ENCODE measurements around the gene CALHM2. TPM values are rescaled to one million over a fixed set of nuclear protein-coding genes. Genes with fewer than 3 reads are reported as not detected.

Gene CALHM2
- total and polyA plus RNA-seq, 4 donors: 1.6 to 5.0 (median 3.2) TPM

- Histone ChIP-seq H3K27me3 (ENCODE audit: control insufficient read depth in 4 of 4, insufficient read depth in 4 of 4, low read length in 3 of 4) (no peaks in the 10 kb centered on the region), H3K36me3 (ENCODE audit: control insufficient read depth in 4 of 4, insufficient read depth in 3 of 4, low read depth in 1 of 4, low read length in 3 of 4) (no peaks in the 10 kb centered on the region), H3K27ac (ENCODE audit: low read depth in 1 of 2, low read length in 2 of 2) (no peak overlapping the region), H3K4me3 (ENCODE audit: low read depth in 1 of 3, low read length in 3 of 3) (no peak overlapping the region), H3K9ac (ENCODE audit: low read depth in 1 of 2, low read length in 2 of 2) (no peak overlapping the region), H3K4me1 (ENCODE audit: control insufficient read depth in 4 of 4, insufficient read depth in 4 of 4, low read length in 3 of 4) (no peaks in the 10 kb centered on the region), H3K9me3 (ENCODE audit: control insufficient read depth in 4 of 4, low read length in 3 of 4) (no peaks in the 10 kb centered on the region)
- 93% methylated on average over 3 of the region's 3 CpGs for WGBS
- no peak for DNase-seq (ENCODE audit: low spot score)
- TF ChIP-seq JUND (IDR thresholded peaks at IDR 0.05): no peak
- no peak for TF ChIP-seq MAX (IDR thresholded peaks at IDR 0.05)
- no peak for TF ChIP-seq HNF4G (IDR thresholded peaks at IDR 0.05)
- TF ChIP-seq SP1 (IDR thresholded peaks at IDR 0.05): no peak
- TF ChIP-seq TAF1 (conservative IDR thresholded peaks at IDR 0.05): no peak
- TF ChIP-seq RXRA (IDR thresholded peaks at IDR 0.05): no peak
- TF ChIP-seq RAD21 (IDR thresholded peaks at IDR 0.05): no peak
- no peak for TF ChIP-seq ATF3 (IDR thresholded peaks at IDR 0.05)
- TF ChIP-seq REST (IDR thresholded peaks at IDR 0.05): no peak
- no peak for TF ChIP-seq FOXA2 (IDR thresholded peaks at IDR 0.05)
- no peak for TF ChIP-seq HNF4A (conservative IDR thresholded peaks at IDR 0.05)
- TF ChIP-seq CTCF (IDR thresholded peaks at IDR 0.05; ENCODE audit: low read depth, low read length, missing input control): no peak
- no peak for TF ChIP-seq EGR1 (IDR thresholded peaks at IDR 0.05; ENCODE audit: low read depth in 2 of 2)
- TF ChIP-seq ZBTB33 (IDR thresholded peaks at IDR 0.05): no peak
- TF ChIP-seq YY1 (IDR thresholded peaks at IDR 0.05): no peak
- TF ChIP-seq FOXA1 (IDR thresholded peaks at IDR 0.05): no peak
- no peak for TF ChIP-seq GABPA (IDR thresholded peaks at IDR 0.05 in 1 of 2, conservative IDR thresholded peaks at IDR 0.05 in 1 of 2)
Observed at GRCh38 chr10:103501186-103501585, 49.0 kb upstream of the CALHM2 start.

GRCh38 chr10:103500481-103500880 lies 48.3 kb upstream of the CALHM2 start:
- Histone ChIP-seq H3K9ac (ENCODE audit: low read depth in 1 of 2, low read length in 2 of 2) (no peak overlapping the region), H3K27ac (ENCODE audit: low read depth in 1 of 2, low read length in 2 of 2) (no peak overlapping the region), H3K27me3 (ENCODE audit: control insufficient read depth in 4 of 4, insufficient read depth in 4 of 4, low read length in 3 of 4) (no peaks in the 10 kb centered on the region), H3K9me3 (ENCODE audit: control insufficient read depth in 4 of 4, low read length in 3 of 4) (no peaks in the 10 kb centered on the region), H3K4me3 (ENCODE audit: low read depth in 1 of 3, low read length in 3 of 3) (no peak overlapping the region), H3K4me1 (ENCODE audit: control insufficient read depth in 4 of 4, insufficient read depth in 4 of 4, low read length in 3 of 4) (no peaks in the 10 kb centered on the region), H3K36me3 (ENCODE audit: control insufficient read depth in 4 of 4, insufficient read depth in 3 of 4, low read depth in 1 of 4, low read length in 3 of 4) (no peaks in the 10 kb centered on the region)
- WGBS: 79% methylated on average over 6 of the region's 6 CpGs
- DNase-seq (ENCODE audit: low spot score): no peak
- TF ChIP-seq HNF4A (conservative IDR thresholded peaks at IDR 0.05): no peak
- TF ChIP-seq EGR1 (IDR thresholded peaks at IDR 0.05; ENCODE audit: low read depth in 2 of 2): no peak
- no peak for TF ChIP-seq REST (IDR thresholded peaks at IDR 0.05)
- no peak for TF ChIP-seq GABPA (IDR thresholded peaks at IDR 0.05 in 1 of 2, conservative IDR thresholded peaks at IDR 0.05 in 1 of 2)
- TF ChIP-seq SP1 (IDR thresholded peaks at IDR 0.05): no peak
- TF ChIP-seq FOXA1 (IDR thresholded peaks at IDR 0.05): no peak
- TF ChIP-seq NR2F2 (IDR thresholded peaks at IDR 0.05): no peak
- no peak for TF ChIP-seq MAX (IDR thresholded peaks at IDR 0.05)
- no peak for TF ChIP-seq CTCF (IDR thresholded peaks at IDR 0.05; ENCODE audit: low read depth, low read length, missing input control)
